ENCODE measurements around the gene PPDPF. TPM values are rescaled to one million over a fixed set of nuclear protein-coding genes. Genes with fewer than 3 reads are reported as not detected.
A peak's percentile ranks its signal among the peaks of the same experiment; 100 is the strongest.

Gene PPDPF
- polyA plus RNA-seq, 3 donors, result 13.4 to 39.9 (median 26.1) TPM

- no peaks in the 10 kb centered on the region for H3K9me3 ChIP-seq (replicated peaks in 1 of 2; ENCODE audit: control insufficient read depth in 1 of 2, insufficient read depth in 1 of 2, low read length in 2 of 2)
- no peaks in the 10 kb centered on the region for H3K79me2 ChIP-seq (ENCODE audit: insufficient read depth, low read length)
- no peak overlapping the region for H3K27ac ChIP-seq (ENCODE audit: low read depth in 1 of 2, low read length in 2 of 2)
- peaks cover 11% of the 10 kb centered on the region for H3K4me1 Mint-ChIP-seq
- TF ChIP-seq, protein P1, sequence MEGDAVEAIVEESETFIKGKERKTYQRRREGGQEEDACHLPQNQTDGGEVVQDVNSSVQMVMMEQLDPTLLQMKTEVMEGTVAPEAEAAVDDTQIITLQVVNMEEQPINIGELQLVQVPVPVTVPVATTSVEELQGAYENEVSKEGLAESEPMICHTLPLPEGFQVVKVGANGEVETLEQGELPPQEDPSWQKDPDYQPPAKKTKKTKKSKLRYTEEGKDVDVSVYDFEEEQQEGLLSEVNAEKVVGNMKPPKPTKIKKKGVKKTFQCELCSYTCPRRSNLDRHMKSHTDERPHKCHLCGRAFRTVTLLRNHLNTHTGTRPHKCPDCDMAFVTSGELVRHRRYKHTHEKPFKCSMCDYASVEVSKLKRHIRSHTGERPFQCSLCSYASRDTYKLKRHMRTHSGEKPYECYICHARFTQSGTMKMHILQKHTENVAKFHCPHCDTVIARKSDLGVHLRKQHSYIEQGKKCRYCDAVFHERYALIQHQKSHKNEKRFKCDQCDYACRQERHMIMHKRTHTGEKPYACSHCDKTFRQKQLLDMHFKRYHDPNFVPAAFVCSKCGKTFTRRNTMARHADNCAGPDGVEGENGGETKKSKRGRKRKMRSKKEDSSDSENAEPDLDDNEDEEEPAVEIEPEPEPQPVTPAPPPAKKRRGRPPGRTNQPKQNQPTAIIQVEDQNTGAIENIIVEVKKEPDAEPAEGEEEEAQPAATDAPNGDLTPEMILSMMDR (IDR thresholded peaks at IDR 0.05), result no peak
- 82% methylated on average over 23 of the region's 24 CpGs for WGBS (ENCODE audit: insufficient coverage)
- no peaks in the 10 kb centered on the region for H4K20me1 ChIP-seq (ENCODE audit: insufficient read depth, low read length)
- no peak for DNase-seq
- no peaks in the 10 kb centered on the region for H3K27me3 ChIP-seq (ENCODE audit: control insufficient read depth in 2 of 2, insufficient read depth in 2 of 2, low read length in 2 of 2)
- peaks cover 14 to 15% of the 10 kb centered on the region in 2 donors for H3K4me1 ChIP-seq (ENCODE audit: control insufficient read depth in 1 of 2, insufficient read depth in 2 of 2, low read length in 2 of 2)
- no peak overlapping the region for H2AFZ ChIP-seq (ENCODE audit: insufficient read depth, low read depth, low read length, poor library complexity, severe bottlenecking)
- H3K9me3 Mint-ChIP-seq, result peaks cover 0 to 3% (median 0%) of the 10 kb centered on the region in 7 donors
- no peak overlapping the region for H3K4me3 ChIP-seq (replicated peaks in 1 of 3; ENCODE audit: low read depth in 2 of 3, low read length in 3 of 3)
- H3K4me2 ChIP-seq (replicated peaks; ENCODE audit: extremely low read depth, low read length, poor library complexity, severe bottlenecking), result no peak overlapping the region
- intact Hi-C loops (cut with micrococcal nuclease), result loop anchor here in 1 of 2 donors (10.0 kb wide), 1 partner anchor 332 kb away; the partner anchor contains the start of genes ABHD16B and TPD52L2
- no peak overlapping the region for H3K4me3 Mint-ChIP-seq
- H3K9ac ChIP-seq (ENCODE audit: insufficient read depth, low read length, poor library complexity, severe bottlenecking), result no peak overlapping the region
- H3K27me3 Mint-ChIP-seq (ENCODE audit: low read depth in 3 of 3), result peaks cover 7 to 21% (median 7%) of the 10 kb centered on the region in 3 donors
- no peaks in the 10 kb centered on the region for H3K36me3 ChIP-seq (replicated peaks in 1 of 2; ENCODE audit: control insufficient read depth in 1 of 2, insufficient read depth in 2 of 2, low read length in 2 of 2)
- H3K36me3 Mint-ChIP-seq, result peaks cover 0 to 2% of the 10 kb centered on the region in 2 donors
- H3K27ac Mint-ChIP-seq, result no peak overlapping the region
These were observed 11.9 kb downstream of the PPDPF start for GRCh38 chr20:63532449-63532971.

GRCh38 chr20:63533388-63533787 is 12.8 kb downstream of the PPDPF start:
- Mint-ChIP-seq H3K4me3 (no peak overlapping the region), H3K36me3 (peaks cover 0 to 2% of the 10 kb centered on the region in 2 donors), H3K4me1 (peaks cover 14% of the 10 kb centered on the region), H3K27me3 (ENCODE audit: low read depth in 3 of 3) (peaks cover 5 to 17% (median 6%) of the 10 kb centered on the region in 3 donors), H3K9me3 (peaks cover 0 to 3% (median 0%) of the 10 kb centered on the region in 7 donors), H3K27ac (peak overlapping the region in 1 of 7 donors; percentile 30)
- Histone ChIP-seq H3K27ac (ENCODE audit: low read depth in 1 of 2, low read length in 2 of 2) (no peak overlapping the region), H3K4me1 (ENCODE audit: control insufficient read depth in 1 of 2, insufficient read depth in 2 of 2, low read length in 2 of 2) (peaks cover 22 to 23% of the 10 kb centered on the region in 2 donors), H3K79me2 (ENCODE audit: insufficient read depth, low read length) (no peaks in the 10 kb centered on the region), H3K4me2 (replicated peaks; ENCODE audit: extremely low read depth, low read length, poor library complexity, severe bottlenecking) (no peak overlapping the region), H3K36me3 (replicated peaks in 1 of 2; ENCODE audit: control insufficient read depth in 1 of 2, insufficient read depth in 2 of 2, low read length in 2 of 2) (no peaks in the 10 kb centered on the region), H3K4me3 (replicated peaks in 1 of 3; ENCODE audit: low read depth in 2 of 3, low read length in 3 of 3) (no peak overlapping the region), H2AFZ (ENCODE audit: insufficient read depth, low read depth, low read length, poor library complexity, severe bottlenecking) (no peak overlapping the region), H4K20me1 (ENCODE audit: insufficient read depth, low read length) (no peaks in the 10 kb centered on the region), H3K9me3 (replicated peaks in 1 of 2; ENCODE audit: control insufficient read depth in 1 of 2, insufficient read depth in 1 of 2, low read length in 2 of 2) (no peaks in the 10 kb centered on the region), H3K9ac (ENCODE audit: insufficient read depth, low read length, poor library complexity, severe bottlenecking) (no peak overlapping the region), H3K27me3 (ENCODE audit: control insufficient read depth in 2 of 2, insufficient read depth in 2 of 2, low read length in 2 of 2) (no peaks in the 10 kb centered on the region)
- WGBS (ENCODE audit: insufficient coverage), result 98% methylated on average over 11 of the region's 14 CpGs
- DNase-seq, result no peak
- intact Hi-C loops (cut with micrococcal nuclease), result loop anchor here in 1 of 2 donors (10.0 kb wide), 1 partner anchor 331 kb away; the partner anchor contains the start of genes ABHD16B and TPD52L2
- TF ChIP-seq, protein P1 (IDR thresholded peaks at IDR 0.05), result no peak
